IPS-NIHi11 (cell line): Measurements from ENCODE around the gene C1orf116.

ENCODE experiments used
- DNase-seq: peaks from one replicate; pipeline ENCODE4 v3.0.0; 2012; ENCODE audit warnings: mixed read lengths, low spot score

C1orf116 gene

DNA sequence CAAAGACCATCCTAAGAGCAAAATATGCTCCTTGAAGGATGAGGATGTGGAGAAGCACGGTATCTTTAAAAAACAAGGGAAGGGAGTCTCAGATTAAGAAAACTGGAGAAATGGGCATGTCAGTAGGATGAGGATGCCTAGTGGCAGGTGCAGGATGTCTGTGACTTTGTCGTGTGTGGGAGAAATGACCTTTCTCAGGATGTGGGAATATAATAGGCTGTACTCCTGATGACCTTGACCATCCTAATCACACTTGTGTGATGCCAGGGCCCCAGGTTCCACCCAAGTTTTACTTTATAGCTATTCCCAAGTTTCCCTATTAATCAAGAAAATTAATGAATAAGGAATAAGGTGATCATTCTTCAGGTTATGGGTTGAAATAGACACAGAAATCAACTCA, 12.9 kb downstream of the C1orf116 start:
- no peak for DNase-seq

- no peak for DNase-seq
Observed at GRCh38 chr1:207019161-207019560, 13.4 kb downstream of the C1orf116 start.

DNA sequence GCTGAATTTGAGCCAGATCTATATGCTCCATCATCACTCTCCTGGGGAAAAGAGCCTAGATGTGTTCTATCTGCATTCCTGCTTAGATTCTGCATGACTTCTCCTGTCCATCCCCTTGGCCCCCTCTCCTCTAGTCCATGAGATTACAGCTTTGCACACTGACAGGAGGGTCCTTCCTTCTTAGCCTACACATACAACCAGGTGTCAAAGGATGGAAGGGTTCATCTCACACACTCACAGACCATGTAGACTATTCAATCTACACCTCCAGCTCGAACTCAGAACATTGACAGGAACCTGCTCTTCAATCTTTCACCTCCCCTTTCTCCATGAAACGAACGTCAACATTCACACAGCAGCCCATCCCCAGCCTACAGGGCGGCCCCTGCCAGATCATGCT, 13.8 kb downstream of the C1orf116 start:
- DNase-seq = no peak

DNA sequence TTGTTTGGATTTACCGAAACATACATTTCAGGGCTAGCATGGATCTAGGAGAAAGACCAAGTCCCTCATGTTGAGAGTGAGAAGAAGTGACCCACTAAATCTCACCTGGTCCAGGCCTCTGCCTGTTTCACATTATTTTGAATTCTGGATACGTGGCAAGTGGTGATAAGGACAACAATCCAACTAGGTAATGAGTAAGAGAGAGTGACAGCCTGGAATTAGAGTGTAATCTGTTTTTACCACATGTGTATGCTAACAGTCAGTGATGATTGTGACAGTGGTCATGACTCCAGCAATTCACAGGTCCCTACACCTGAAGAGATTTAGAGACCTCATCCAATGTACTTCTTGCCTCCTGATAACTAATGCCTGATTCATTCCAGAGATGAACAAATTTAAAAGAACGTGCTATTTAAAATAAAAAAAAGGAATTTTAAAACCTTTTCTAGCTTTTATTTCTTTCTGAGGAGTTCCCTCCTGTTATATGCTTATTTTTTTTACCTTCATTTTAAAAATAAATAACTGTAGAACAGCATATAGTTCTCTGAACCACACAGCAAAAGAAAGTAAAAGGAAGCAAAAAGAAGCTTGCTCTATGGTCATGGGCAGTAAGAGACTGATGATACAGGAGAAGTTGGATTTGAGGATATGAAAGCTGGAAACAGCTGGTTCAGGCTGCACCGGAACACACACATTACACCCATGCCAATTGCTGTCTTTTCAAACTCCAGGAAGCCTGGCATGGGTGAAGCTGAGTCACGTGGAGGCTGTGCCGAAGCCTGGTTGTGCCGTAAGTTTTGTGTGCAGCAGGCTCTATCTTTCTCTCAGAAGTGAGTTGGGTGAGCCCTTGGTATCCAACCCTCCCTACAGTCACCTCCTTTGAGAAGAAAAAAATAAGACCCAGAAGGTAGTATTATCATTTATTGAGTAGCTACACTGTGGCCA, 14.7 kb downstream of the C1orf116 start:
- DNase-seq = no peak

GRCh38 chr1:207015791-207016190, 16.8 kb downstream of the C1orf116 start:
- no peak for DNase-seq

GRCh38 chr1:207014728-207015127, 17.8 kb downstream of the C1orf116 start:
- no peak for DNase-seq

DNA sequence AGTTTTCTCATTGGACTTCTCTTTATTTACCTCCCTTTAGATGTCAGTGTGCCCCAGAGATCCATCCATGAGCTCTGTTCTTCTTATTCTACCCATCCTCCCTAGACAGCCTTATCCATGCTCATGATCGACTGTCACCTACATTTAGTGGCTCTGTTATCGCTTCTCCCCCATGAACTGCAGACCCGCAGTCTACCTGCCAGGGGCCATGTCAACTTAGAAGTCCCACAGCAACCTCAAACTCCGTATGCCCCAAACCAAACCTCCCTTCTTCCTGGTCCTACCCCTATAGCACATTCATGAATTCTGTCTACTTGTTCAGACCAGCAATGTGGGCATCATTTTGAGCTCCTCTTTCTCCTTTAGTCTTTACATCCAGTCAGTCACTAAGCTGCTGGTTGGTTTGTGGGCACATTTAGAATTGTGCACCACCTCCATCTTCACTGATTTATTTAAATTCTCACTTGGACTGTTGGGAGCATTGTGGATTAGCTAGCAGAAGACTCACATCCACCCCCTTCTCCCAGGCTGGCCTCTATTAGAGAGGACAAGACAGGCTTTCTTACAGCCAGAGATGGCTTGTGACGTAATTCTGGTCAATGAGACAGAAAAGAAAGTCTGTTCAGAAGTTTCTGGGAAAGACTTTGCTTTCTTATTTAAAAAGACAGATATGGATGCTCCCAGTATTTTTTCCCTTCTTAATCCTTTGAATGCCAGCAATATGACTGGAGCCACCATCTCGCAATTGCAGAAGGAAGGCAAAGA, 19.1 kb downstream of the C1orf116 start:
- no peak for DNase-seq

GRCh38 chr1:207010726-207011125, 21.8 kb downstream of the C1orf116 start:
- no peak for DNase-seq

DNA sequence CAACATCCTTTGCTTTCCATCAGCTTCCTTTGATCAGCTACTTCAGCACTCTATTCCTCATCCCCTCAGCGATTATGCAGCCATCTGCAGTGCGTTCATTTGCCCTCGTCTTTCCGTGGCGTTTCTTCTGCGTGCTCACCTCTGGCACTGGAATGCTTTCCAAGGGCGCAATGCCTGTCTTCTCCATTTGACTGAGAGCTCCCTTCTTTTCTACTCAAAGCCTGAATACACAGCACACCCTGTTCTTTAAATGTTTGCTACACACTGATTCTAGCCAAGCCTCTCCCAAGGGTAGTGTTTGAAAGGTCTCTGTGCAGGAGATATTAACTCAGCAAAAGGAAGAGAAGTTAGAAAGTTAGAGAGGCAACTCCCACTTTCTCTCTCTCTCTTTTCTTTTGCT, 22.6 kb downstream of the C1orf116 start:
- no peak for DNase-seq

DNA sequence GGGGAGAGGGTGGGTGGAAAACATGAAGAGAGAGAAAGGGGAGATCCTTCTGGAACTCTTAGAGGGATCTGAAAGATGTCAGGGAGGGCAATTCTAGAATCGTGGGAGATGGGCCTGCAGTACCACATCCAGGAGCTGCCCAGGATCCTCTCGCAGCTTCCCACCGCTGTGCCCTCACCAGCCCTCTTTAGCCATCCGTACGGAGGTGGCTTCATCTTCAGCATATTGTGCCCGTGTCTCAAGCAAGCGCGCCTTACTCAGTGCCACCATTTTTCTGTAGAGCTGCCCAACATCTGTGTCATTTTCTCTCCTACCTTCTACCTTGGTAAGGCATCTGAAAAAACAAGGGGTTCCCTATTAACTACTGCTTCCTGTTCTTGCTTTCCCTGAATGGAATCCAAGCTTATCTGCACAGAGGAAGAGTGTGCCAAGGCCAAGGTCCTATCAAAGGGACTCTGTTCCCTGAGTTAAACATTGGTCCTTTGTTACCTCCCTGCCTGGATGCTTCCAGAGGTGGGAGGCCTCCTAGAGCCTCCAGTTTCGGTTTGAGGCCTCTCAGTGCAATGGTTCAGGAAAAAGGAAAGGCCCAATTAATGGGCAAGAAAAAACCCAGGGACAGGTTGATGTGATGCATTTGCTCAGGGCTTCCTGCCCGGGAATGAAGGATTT, 23.2 kb downstream of the C1orf116 start:
- DNase-seq = no peak

DNA sequence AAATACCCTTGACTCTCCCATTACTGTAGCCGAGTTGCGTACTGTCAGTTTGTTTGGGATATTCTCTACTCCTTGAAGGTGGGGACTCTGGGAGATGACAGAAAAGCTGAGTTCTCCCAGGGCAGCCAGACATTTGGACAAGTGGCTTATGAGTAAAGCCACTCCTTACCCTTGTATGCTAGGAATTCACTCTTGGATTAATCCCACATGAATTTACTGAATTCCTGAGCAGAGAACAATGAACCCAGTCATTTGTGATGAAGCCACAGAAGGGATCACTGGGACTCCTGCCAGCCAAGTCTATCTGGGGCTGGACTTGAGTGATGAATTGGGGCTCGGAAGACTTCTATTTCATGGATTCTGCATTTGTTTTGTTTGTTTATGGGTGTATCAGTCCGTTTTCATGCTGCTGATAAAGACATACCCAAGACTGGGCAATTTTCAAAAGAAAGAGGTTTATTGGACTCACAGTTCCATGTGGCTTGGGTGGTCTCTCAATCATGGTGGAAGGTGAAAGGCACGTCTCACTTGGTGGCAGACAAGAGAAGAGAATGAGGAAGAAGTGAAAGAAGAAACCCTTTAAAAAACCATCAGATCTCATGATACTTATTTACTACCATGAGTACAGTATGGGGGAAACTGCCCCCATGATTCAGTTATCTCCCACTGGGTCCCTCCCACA, 25.1 kb downstream of the C1orf116 start:
- peak; percentile 41 for DNase-seq

GRCh38 chr1:207006914-207007313, 25.6 kb downstream of the C1orf116 start:
- no peak for DNase-seq

DNA sequence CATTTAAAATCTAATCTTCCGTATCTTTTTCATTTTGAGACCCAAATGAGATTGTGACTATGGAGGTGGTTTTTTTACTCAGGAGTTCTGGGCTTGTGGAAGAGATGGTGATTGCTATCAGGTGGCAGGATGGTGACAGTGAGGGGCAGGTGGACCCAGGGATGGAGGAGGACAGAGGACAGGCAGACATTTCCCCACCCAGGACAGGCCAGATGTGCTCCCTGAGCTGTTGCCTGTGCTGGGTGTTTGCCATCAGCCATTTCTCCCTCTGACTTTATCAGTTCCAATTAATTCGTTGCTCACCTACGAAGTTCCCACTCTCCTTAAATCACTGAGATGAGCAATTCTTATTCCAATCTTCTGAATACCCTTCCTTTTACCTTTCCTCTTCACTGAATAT, 26.5 kb downstream of the C1orf116 start:
- DNase-seq = no peak

DNA sequence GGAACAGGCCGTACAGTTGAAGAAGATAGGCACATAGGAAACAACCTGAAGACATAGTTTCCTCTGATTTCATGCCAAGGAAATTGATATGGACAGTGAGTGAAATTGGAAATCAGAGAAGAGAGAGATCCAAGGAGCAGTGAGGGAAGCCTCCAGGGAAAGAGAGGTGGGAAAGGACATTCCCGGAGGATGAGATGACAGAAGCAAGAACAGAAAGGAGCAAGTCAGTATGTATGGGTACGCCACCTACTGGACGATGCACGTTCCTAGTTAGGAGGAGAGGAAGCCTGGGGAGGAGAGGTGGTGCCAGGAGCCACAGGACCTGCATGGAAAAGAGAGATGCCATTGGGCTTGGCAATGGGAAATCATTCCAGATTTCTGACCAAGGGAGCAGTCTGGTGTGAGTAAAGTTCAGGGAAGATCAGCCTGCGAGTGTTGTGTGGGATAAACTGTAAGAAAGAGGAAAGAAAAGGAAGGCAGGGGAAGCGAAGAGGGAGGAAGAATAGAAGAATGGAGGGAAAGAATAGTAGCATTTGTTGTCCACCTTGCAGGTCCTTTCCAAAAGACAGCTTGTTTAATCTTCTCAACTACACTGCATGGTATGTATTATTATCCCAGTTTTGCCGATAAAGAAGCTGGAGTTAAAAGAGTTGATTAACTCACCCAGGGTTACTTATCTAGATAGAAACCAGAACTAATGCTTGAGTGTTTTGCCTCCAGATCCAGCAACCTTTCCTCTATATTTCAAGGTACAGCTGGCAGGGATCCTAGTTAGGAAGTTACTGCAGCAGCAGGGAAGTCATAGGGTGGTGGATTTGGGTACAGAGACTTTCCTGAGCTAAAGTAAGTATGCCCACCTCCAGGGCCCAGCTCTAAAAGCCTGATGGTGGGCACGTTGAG, 27.4 kb downstream of the C1orf116 start:
- DNase-seq = peak; percentile 74

DNA sequence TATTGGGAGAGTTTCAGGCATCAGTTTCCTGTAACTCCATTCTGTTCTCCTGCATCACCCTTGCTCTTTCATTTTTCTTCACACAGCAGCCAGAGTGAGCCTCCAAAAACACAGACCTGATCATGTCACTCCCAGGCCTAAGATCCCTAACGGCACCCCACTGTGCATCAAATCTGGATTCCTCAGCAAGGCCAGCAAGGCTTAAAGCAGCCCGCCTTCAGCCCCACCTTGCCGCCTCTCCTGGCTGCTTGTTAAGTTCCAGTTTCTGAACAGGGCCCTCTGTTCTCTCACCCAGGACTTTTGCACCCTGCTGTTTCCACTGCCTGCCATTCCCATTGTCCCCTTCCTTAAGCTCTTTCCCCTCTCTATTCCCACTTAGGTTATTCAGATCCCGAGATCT, 29.3 kb downstream of the C1orf116 start:
- DNase-seq = no peak

GRCh38 chr1:207002724-207003146, 29.8 kb downstream of the C1orf116 start:
- DNase-seq = no peak

GRCh38 chr1:207001492-207002245, 30.9 kb downstream of the C1orf116 start:
- DNase-seq = no peak

DNA sequence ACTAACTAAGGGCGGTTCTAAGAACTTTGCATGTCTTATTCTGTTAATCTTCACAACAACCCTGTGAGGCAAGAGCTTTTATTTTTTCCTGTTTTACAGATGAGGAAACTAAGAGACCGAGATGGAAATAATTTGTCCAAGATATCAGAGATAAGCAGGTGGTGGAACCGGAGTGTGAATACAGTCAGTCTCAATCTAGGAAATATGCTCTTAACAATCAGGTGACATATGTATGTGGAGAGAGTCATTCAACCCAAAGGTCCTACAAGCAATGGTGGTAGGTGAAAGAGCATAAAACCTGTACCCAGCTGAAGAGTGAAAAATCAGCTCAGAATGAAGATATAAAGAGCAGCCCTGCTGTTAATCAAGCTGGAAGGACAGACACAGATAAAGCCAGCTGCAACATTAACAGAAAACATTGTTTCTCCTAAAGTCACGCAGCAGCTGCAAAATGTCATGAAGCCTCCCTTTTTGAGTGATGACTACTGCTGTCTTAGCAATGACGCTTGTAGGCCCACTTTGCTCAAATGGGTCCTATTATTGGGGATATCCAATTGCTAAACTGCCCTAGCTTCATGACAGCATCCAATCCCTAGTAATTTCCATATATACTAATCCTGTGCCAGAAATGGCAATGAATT, 31.8 kb downstream of the C1orf116 start:
- no peak for DNase-seq

- DNase-seq = no peak
Observed at GRCh38 chr1:206998816-206999215, 33.7 kb downstream of the C1orf116 start.

DNA sequence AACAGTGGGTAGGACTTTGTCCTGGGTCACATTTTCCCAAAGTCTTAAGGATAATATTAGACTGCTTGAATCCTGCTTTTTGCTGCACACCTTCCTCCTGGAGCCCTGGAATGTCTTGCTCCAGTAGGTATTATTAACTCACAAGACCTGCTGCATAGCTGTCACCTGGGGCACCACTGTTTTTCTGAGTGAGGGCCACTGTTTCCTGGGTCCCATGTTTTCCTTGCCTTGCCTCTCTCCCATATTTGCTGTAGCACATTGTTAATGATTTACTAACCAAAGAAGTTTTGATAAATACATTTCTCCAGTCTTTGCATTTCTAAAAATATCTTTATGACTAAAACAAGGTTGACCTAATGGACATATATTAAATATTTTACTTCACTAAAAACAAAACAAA, 39.8 kb downstream of the C1orf116 start:
- no peak for DNase-seq
